ENCODE measurements around the gene NSG1. TPM values are rescaled to one million over a fixed set of nuclear protein-coding genes. Genes with fewer than 3 reads are reported as not detected.

Gene NSG1
- total and polyA plus RNA-seq, 2 experiments from 2014 or later = 0.31 to 0.86 TPM

- Histone ChIP-seq H2AFZ (no peak overlapping the region), H3K27ac (no peak overlapping the region), H3K4me1 (ENCODE audit: insufficient read depth) (peaks cover 16% of the 10 kb centered on the region), H3K4me2 (ENCODE audit: unreplicated experiment) (no peak overlapping the region), H3K36me3 (ENCODE audit: low read depth) (no peaks in the 10 kb centered on the region), H3K4me3 (no peak overlapping the region), H3K9me3 (ENCODE audit: low read depth) (no peaks in the 10 kb centered on the region), H3K27me3 (replicated peaks; ENCODE audit: insufficient read depth) (no peaks in the 10 kb centered on the region), H3F3A (ENCODE audit: insufficient read depth) (peaks cover 18% of the 10 kb centered on the region), H3K79me2 (ENCODE audit: insufficient read depth) (no peaks in the 10 kb centered on the region), H3K9me2 (ENCODE audit: insufficient read depth) (no peaks in the 10 kb centered on the region), H3K9ac (no peak overlapping the region), H4K20me1 (ENCODE audit: insufficient read depth) (no peaks in the 10 kb centered on the region)
- in situ Hi-C loops (cut with MboI) = no loop called here
- 92 to 95% methylated on average over 11 of the region's 11 CpGs for WGBS, 2 experiments (ENCODE audit: low coverage in 1 of 2, low lambda C conversion rate in 2 of 2, missing lambda C conversion rate in 2 of 2)
- no peak for DNase-seq
- TF ChIP-seq EZH2 (IDR thresholded peaks at IDR 0.05; ENCODE audit: insufficient read depth, poor library complexity, severe bottlenecking) = no peak
- TF ChIP-seq EZH2phosphoT487 (IDR thresholded peaks at IDR 0.05; ENCODE audit: insufficient read depth, low read depth) = no peak
Observed at GRCh38 chr4:4432341-4433125, 45.6 kb downstream of the NSG1 start.

GRCh38 chr4:4433941-4434340 lies 47.0 kb downstream of the NSG1 start:
- 90 to 91% methylated on average over 4 of the region's 4 CpGs for WGBS, 2 experiments (ENCODE audit: low coverage in 1 of 2, low lambda C conversion rate in 2 of 2, missing lambda C conversion rate in 2 of 2)

GRCh38 chr4:4436244-4436823 lies 49.4 kb downstream of the NSG1 start:
- Histone ChIP-seq H3K4me2 (ENCODE audit: unreplicated experiment) (no peak overlapping the region), H3K4me3 (no peak overlapping the region), H2AFZ (no peak overlapping the region), H3K79me2 (ENCODE audit: insufficient read depth) (no peaks in the 10 kb centered on the region), H3K36me3 (ENCODE audit: low read depth) (0 out of 2 replicates have a peak, but pooled peaks cover 8% of the 10 kb centered on the region), H3K9ac (no peak overlapping the region), H3K4me1 (ENCODE audit: insufficient read depth) (peaks cover 5% of the 10 kb centered on the region; the same call in 1 of the 2 replicates), H3K27ac (no peak overlapping the region), H3K27me3 (replicated peaks; ENCODE audit: insufficient read depth) (no peaks in the 10 kb centered on the region), H3K9me2 (ENCODE audit: insufficient read depth) (no peaks in the 10 kb centered on the region), H4K20me1 (ENCODE audit: insufficient read depth) (no peaks in the 10 kb centered on the region), H3K9me3 (ENCODE audit: low read depth) (no peaks in the 10 kb centered on the region), H3F3A (ENCODE audit: insufficient read depth) (peaks cover under 1% of the 10 kb centered on the region; the same call in 1 of the 2 replicates)
- TF ChIP-seq EZH2 (IDR thresholded peaks at IDR 0.05; ENCODE audit: insufficient read depth, poor library complexity, severe bottlenecking) (no peak), EZH2phosphoT487 (IDR thresholded peaks at IDR 0.05; ENCODE audit: insufficient read depth, low read depth) (no peak)
- WGBS, 2 experiments (ENCODE audit: low coverage in 1 of 2, low lambda C conversion rate in 2 of 2, missing lambda C conversion rate in 2 of 2) = 78 to 92% methylated on average over 2 of the region's 2 CpGs
- DNase-seq = no peak
- in situ Hi-C loops (cut with MboI) = no loop called here

More at GRCh38 chr4:4433941-4434340, 47.0 kb downstream of the NSG1 start:
- Histone ChIP-seq H3K79me2 (ENCODE audit: insufficient read depth) (no peaks in the 10 kb centered on the region), H3K4me1 (ENCODE audit: insufficient read depth) (peaks cover 13% of the 10 kb centered on the region), H2AFZ (no peak overlapping the region), H3K9me3 (ENCODE audit: low read depth) (no peaks in the 10 kb centered on the region), H3K9me2 (ENCODE audit: insufficient read depth) (no peaks in the 10 kb centered on the region), H3F3A (ENCODE audit: insufficient read depth) (peaks cover 18% of the 10 kb centered on the region), H3K4me3 (no peak overlapping the region), H3K27me3 (replicated peaks; ENCODE audit: insufficient read depth) (no peaks in the 10 kb centered on the region), H3K9ac (no peak overlapping the region), H4K20me1 (ENCODE audit: insufficient read depth) (no peaks in the 10 kb centered on the region), H3K36me3 (ENCODE audit: low read depth) (0 out of 2 replicates have a peak, but pooled peaks cover 8% of the 10 kb centered on the region), H3K4me2 (ENCODE audit: unreplicated experiment) (no peak overlapping the region), H3K27ac (no peak overlapping the region)
- in situ Hi-C loops (cut with MboI) = no loop called here
- TF ChIP-seq EZH2 (IDR thresholded peaks at IDR 0.05; ENCODE audit: insufficient read depth, poor library complexity, severe bottlenecking) (no peak), EZH2phosphoT487 (IDR thresholded peaks at IDR 0.05; ENCODE audit: insufficient read depth, low read depth) (no peak)
- no peak for DNase-seq

GRCh38 chr4:4437798-4438470 lies 51.0 kb downstream of the NSG1 start:
- peaks cover 5% of the 10 kb centered on the region; the same call in 1 of the 2 replicates for H3K4me1 ChIP-seq (ENCODE audit: insufficient read depth)
- H3K9me3 ChIP-seq (ENCODE audit: low read depth) = no peaks in the 10 kb centered on the region
- in situ Hi-C loops (cut with MboI) = no loop called here
- H4K20me1 ChIP-seq (ENCODE audit: insufficient read depth) = no peaks in the 10 kb centered on the region
- H2AFZ ChIP-seq = no peak overlapping the region
- DNase-seq = no peak
- TF ChIP-seq EZH2 (IDR thresholded peaks at IDR 0.05; ENCODE audit: insufficient read depth, poor library complexity, severe bottlenecking) = no peak
- TF ChIP-seq EZH2phosphoT487 (IDR thresholded peaks at IDR 0.05; ENCODE audit: insufficient read depth, low read depth) = no peak
- H3K27ac ChIP-seq = no peak overlapping the region
- H3K4me2 ChIP-seq (ENCODE audit: unreplicated experiment) = no peak overlapping the region
- no peaks in the 10 kb centered on the region for H3F3A ChIP-seq (ENCODE audit: insufficient read depth)
- WGBS, 2 experiments (ENCODE audit: low coverage in 1 of 2, low lambda C conversion rate in 2 of 2, missing lambda C conversion rate in 2 of 2) = 91 to 96% methylated on average over 13 of the region's 13 CpGs
- H3K79me2 ChIP-seq (ENCODE audit: insufficient read depth) = no peaks in the 10 kb centered on the region
- no peaks in the 10 kb centered on the region for H3K9me2 ChIP-seq (ENCODE audit: insufficient read depth)
- H3K4me3 ChIP-seq = no peak overlapping the region
- H3K27me3 ChIP-seq (replicated peaks; ENCODE audit: insufficient read depth) = no peaks in the 10 kb centered on the region
- H3K36me3 ChIP-seq (ENCODE audit: low read depth) = 0 out of 2 replicates have a peak, but pooled peaks cover 8% of the 10 kb centered on the region
- H3K9ac ChIP-seq = no peak overlapping the region

Data from GM23248 (cell line).